ENCODE results near the gene NEIL1.

DNA sequence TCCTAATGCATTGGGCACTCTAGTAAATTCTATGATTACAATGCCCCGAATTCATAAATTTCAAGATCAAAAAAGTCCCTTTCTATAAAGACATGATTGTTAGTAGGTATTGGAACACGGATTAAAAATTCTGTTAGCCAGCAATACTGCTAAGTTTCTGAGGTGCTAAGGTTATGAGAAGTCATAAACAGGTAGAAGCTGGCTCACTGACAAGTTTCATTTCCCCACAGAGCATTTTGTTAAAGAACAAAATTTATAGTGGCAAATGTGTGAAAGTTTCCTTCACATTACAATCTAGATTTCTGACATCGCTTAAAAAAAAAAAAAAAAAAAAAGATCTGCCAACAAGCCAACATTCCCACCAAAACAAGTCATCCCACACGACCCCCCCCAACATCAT is 33.9 kb downstream of the NEIL1 start:
- no peak for TF ChIP-seq POLR2A (IDR thresholded peaks at IDR 0.05; ENCODE audit: low read depth)
- TF ChIP-seq, protein P1, sequence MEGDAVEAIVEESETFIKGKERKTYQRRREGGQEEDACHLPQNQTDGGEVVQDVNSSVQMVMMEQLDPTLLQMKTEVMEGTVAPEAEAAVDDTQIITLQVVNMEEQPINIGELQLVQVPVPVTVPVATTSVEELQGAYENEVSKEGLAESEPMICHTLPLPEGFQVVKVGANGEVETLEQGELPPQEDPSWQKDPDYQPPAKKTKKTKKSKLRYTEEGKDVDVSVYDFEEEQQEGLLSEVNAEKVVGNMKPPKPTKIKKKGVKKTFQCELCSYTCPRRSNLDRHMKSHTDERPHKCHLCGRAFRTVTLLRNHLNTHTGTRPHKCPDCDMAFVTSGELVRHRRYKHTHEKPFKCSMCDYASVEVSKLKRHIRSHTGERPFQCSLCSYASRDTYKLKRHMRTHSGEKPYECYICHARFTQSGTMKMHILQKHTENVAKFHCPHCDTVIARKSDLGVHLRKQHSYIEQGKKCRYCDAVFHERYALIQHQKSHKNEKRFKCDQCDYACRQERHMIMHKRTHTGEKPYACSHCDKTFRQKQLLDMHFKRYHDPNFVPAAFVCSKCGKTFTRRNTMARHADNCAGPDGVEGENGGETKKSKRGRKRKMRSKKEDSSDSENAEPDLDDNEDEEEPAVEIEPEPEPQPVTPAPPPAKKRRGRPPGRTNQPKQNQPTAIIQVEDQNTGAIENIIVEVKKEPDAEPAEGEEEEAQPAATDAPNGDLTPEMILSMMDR (IDR thresholded peaks at IDR 0.05): no peak
- no peak for TF ChIP-seq POLR2AphosphoS5 (IDR thresholded peaks at IDR 0.05)
